Small intestine (tissue), 7 donors: ENCODE data around the gene TMEM161A. TPM values are rescaled to one million over a fixed set of nuclear protein-coding genes. Genes with fewer than 3 reads are reported as not detected.
"Not testable (repeated sequence)": the region's sequence is repeated elsewhere in the genome, so short reads cannot be mapped to it uniquely, and the experiment has no call there.

ENCODE experiments used
- DNase-seq, 2 donors: peaks; one replicate each; pipeline versions ENCODE4 v3.0.0 to v3.0.0-alpha.2; 2013
- FAIRE-seq: peaks from 2 replicates; lab custom pipeline; 2012; peaks lifted over from hg19 to GRCh38; lab: Jason Lieb, UNC
- H3K27ac ChIP-seq, 3 donors: one replicate each; pipeline ENCODE4 v1.5.1; 2013; ENCODE audit warnings: low read length in 2 of 3, mild to moderate bottlenecking in 2 of 3, control low read depth in 1 of 3, inconsistent platforms in 1 of 3, low read depth in 1 of 3, moderate library complexity in 1 of 3
- H3K27me3 ChIP-seq, 3 donors: one replicate each; pipeline ENCODE4 v1.6.1; 2013; ENCODE audit warnings: low read length in 3 of 3, inconsistent platforms in 1 of 3; ENCODE audit not compliant: control insufficient read depth in 3 of 3, insufficient read depth in 3 of 3
- H3K36me3 ChIP-seq, 3 donors: one replicate each; pipeline ENCODE4 v1.6.1; 2013; ENCODE audit warnings: low read length in 3 of 3, inconsistent platforms in 1 of 3, low read depth in 1 of 3, mild to moderate bottlenecking in 1 of 3, moderate library complexity in 1 of 3; ENCODE audit not compliant: control insufficient read depth in 3 of 3, insufficient read depth in 2 of 3
- H3K4me1 ChIP-seq, 3 donors: one replicate each; pipeline ENCODE4 v1.6.1; 2013; ENCODE audit warnings: low read length in 2 of 3, inconsistent platforms in 1 of 3, low read depth in 1 of 3, mild to moderate bottlenecking in 1 of 3, moderate library complexity in 1 of 3; ENCODE audit not compliant: control insufficient read depth in 3 of 3, insufficient read depth in 2 of 3
- H3K4me3 ChIP-seq, 3 donors: one replicate each; pipeline ENCODE4 v1.5.1; 2013; ENCODE audit warnings: low read length in 3 of 3, control low read depth in 1 of 3, inconsistent platforms in 1 of 3, low read depth in 1 of 3, mild to moderate bottlenecking in 1 of 3, moderate library complexity in 1 of 3
- H3K9me3 ChIP-seq, 2 donors: one replicate each; pipeline ENCODE4 v1.6.1; 2013; ENCODE audit warnings: low read depth in 1 of 2, low read length in 1 of 2; ENCODE audit not compliant: control insufficient read depth in 2 of 2, insufficient read depth in 1 of 2
- WGBS, 3 donors: extraction: QIAGEN DNeasy Blood & Tissue Kit; methylation state at CpG; one replicate each; pipeline ENCODE4 v1.1.7; 2013; 5-methylcytosine and 5-hydroxymethylcytosine counted together
- polyA plus RNA-seq, 4 donors: library from polyadenylated mRNA; stranded (reverse) in 3 of 4; unstranded in 1 of 4; fragments of 200-250 nt in 3 of 4; fragments of 120-200 nt in 1 of 4; gene quantifications; one replicate each; pipeline versions ENCODE4 v1.2.1 to v1.2.3, GENCODE V29; 2013
- donor health status: healthy with polysubstance abuse.
- donor health status: control.
- donor health status: control.
- donor health status: Bipolar disorder and iron deficiency.
- donor health status: healthy.

Gene TMEM161A
- polyA plus RNA-seq, 4 donors = 8.1 to 31.4 (median 18.1) TPM

DNA sequence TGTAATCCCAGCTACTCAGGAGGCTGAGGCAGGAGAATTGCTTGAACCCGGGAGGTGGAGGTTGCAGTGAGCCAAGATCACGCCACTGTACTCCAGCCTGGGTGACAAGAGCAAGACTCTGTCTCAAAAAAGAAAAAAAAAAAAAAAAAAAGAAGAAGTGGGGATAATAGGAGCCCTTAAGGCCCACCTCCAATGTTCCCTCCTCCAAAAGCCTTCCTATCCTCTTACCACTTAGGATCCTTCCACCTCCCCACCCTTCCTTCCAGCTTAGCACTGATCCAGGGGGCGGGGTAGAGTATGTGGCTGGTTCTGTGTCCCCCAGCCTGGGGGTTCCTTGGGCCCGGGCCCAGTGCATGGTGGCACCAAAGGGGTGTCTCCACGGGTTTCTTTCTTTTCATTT is 35.0 kb upstream of the TMEM161A start:
- not testable (repeated sequence) for H3K4me3 ChIP-seq, DNase-seq, H3K27ac ChIP-seq, FAIRE-seq, H3K4me1 ChIP-seq, H3K9me3 ChIP-seq, H3K27me3 ChIP-seq
- peaks cover 2 to 26% (median 2%) of the 10 kb centered on the region in 3 donors for H3K36me3 ChIP-seq
- 88 to 93% (median 91%) methylated on average over 4 to 5 of the region's 5 CpGs for WGBS, 3 donors

DNA sequence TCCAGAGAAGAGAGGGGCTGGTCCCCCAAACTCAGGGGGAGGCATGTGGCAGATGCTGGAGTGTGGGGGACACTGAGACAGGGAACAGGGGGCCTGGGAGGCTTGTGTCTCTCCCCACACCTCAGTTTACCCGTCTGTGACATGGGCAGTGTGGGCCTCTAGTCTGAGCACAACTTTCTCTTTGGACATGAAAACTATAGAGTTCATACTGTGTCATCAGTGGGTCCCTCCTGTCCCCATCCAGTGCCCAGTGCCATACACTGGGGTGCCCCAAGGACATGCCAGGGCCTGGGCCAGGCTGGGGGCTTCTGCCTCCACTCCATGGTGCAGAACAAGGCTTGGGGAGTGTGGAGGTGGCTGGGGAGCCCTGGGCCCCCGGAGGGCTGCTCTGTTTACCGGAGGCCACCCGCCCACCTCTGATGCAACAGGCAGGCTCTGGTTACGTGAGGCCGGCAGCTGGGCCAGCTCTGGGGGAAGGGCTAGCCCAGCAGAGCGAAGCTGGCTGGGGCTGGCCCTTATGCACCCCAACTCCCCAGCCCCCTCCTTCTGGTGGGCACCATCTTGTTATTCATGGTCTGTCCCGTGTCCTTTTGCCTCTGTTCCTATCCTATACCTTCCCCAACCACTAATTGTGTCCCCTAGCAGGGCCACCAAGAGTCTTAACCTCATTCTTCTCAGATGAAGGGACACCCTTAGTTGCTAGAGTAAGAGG is 33.7 kb upstream of the TMEM161A start:
- Histone ChIP-seq H3K27ac (no peak overlapping the region), H3K4me1 (peaks cover 0 to 8% (median 0%) of the 10 kb centered on the region in 3 donors), H3K4me3 (no peak overlapping the region), H3K9me3 (no peaks in the 10 kb centered on the region), H3K27me3 (peaks cover 0 to 6% (median 0%) of the 10 kb centered on the region in 3 donors), H3K36me3 (peaks cover 0 to 17% (median 2%) of the 10 kb centered on the region in 3 donors)
- DNase-seq (no peak), FAIRE-seq (no peak)
- WGBS, 3 donors = 52 to 75% (median 63%) methylated on average over 7 to 8 of the region's 8 CpGs

DNA sequence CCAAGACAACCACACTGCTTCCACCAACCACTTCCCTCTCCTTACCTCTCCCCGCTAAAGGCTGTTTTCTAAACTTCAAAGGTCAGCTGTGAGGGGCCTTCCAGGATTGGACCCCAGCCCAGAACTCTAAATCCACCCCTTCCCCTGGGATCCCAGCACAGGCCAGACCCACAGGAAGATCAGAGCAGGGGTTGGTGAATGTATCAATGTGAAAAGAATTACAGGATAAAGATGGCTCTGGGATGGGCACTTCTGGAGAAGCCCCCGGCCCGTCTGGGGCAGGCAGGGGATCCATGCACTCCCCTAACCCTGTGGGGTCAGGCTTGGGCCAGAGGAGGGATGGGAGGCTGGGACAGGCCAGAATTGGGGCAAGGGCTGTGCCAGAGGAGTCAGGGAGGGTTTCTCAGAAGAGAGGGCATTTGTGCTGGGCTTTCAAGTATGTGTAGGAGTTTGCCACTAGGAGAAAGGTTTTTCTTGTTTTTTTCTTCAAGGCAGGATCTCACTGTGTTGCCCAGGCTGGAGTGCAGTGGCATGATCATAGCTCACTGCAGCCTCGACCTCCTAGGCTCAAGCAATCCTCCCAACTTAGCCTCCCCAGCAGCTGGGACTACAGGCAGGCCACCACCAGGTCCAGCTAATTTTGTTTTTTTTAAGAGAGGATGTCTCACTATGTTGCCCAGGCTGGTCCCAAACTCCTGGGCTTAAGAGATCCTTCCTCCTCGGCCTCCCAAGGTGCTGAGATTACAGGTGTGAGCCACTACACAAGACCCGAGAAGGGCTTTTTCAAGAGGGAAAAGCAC is 32.8 kb upstream of the TMEM161A start:
- no peak overlapping the region for H3K4me3 ChIP-seq

DNA sequence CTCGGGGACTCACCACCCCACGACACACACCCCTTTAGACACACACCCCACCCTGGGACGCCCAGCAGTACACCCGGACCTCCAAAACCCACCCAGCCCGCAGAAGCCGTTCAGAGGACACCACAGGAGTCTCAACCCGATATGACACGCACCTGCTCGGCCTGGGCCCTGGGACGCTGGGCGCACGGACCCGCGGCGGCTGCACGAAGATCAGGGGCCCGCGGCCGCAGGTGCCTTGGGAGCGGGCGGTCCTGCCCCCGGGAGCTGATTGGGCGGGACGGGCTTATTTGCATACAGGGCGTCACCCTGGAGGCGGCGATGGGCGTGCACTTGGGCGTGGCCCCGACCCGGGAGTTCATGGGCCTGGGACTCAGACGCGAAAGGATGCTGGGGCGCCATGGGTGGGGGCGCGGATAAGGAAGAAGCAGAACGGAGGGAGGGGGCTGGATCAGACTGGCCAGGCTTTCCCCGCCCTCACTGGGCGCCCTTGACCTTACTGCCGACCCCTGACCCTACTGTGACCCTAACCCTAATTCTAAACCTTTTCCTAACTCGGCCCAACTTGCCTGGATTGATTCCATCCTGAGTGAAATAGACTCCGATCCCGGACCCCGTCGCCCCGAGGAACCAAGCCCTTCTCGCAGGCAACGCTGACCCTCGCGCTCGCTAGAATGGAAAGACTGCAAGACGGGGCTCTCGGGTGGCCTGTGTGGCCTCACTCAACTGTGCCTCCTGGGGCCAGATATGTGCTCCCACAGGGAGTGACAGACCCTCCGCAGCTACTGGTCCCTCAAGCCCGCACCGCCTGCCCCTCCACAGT is 32.0 kb upstream of the TMEM161A start, which contains the start of gene MEF2B:
Gene MEF2B, minus strand, starts transcription at position 211 of the 820 bp plus-strand sequence. CDS start 19,528 bp downstream, outside the sequence.
- Histone ChIP-seq H3K9me3 (no peaks in the 10 kb centered on the region), H3K27me3 (peaks cover 0 to 6% (median 0%) of the 10 kb centered on the region in 3 donors), H3K4me1 (peaks cover 0 to 8% (median 0%) of the 10 kb centered on the region in 3 donors), H3K36me3 (peaks cover 0 to 4% (median 0%) of the 10 kb centered on the region in 3 donors), H3K27ac (no peak within 1 kb of the TSS), H3K4me3 (peak within 1 kb of the TSS in 1 of 3 donors; percentile 8)
- DNase-seq = peak; percentile 80 to 86
- FAIRE-seq = no peak
- 12 to 21% (median 16%) methylated on average over 47 to 56 of the region's 56 CpGs for WGBS, 3 donors

More for the DNA sequence above, 32.8 kb upstream of the TMEM161A start:
- H3K27me3 ChIP-seq = peaks cover 0 to 6% (median 0%) of the 10 kb centered on the region in 3 donors
- 83 to 93% (median 84%) methylated on average over 6 of the region's 6 CpGs for WGBS, 3 donors
- no peaks in the 10 kb centered on the region for H3K9me3 ChIP-seq
- DNase-seq = no peak
- FAIRE-seq = no peak
- H3K27ac ChIP-seq = no peak overlapping the region
- peaks cover 0 to 8% (median 0%) of the 10 kb centered on the region in 3 donors for H3K4me1 ChIP-seq
- peaks cover 0 to 10% (median 0%) of the 10 kb centered on the region in 3 donors for H3K36me3 ChIP-seq

DNA sequence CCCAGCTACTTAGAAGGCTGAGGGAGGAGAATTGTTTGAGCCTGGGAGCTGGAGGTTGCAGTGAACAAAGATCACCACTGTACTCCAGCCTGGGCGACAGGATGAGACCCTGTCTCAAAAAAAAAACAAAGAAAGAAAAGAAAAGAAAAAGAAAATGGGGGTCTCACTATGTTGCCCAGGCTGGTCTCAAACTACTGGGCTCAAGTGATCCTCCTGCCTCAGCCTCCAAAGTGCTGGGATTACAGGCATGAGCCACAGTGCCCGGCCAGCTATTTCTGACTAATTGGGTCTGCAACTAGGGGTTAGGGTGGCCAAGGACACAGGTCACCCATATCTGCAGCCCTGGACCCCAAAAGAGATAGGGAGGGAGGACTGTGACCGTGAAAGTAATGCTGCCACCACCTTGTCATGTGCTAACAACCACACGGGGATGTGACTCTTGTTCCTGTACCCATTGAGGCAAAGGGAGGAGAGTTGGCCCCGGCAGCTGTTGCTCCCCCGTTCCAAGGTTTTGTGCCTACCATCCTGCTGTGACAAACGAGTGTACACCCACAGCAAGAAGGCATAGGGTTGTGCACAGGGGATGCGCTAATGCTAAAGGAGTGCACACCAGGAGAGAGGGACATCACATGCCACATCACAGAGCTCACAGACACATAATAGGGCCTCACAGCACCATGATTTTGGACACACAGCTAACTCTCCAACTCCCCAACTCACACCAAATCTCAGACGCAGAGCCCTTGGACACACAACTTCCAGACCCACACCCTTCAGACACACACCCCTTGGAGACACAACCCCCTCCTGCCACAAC is 31.2 kb upstream of the TMEM161A start:
- Histone ChIP-seq H3K27ac (no peak overlapping the region), H3K4me1 (peaks cover 0 to 8% (median 0%) of the 10 kb centered on the region in 3 donors), H3K36me3 (peaks cover 0 to 4% (median 0%) of the 10 kb centered on the region in 3 donors), H3K9me3 (no peaks in the 10 kb centered on the region), H3K27me3 (peaks cover 0 to 6% (median 0%) of the 10 kb centered on the region in 3 donors), H3K4me3 (peak overlapping the region in 1 of 3 donors; percentile 8)
- FAIRE-seq (no peak), DNase-seq (no peak)
- 64 to 76% (median 71%) methylated on average over 9 of the region's 9 CpGs for WGBS, 3 donors

DNA sequence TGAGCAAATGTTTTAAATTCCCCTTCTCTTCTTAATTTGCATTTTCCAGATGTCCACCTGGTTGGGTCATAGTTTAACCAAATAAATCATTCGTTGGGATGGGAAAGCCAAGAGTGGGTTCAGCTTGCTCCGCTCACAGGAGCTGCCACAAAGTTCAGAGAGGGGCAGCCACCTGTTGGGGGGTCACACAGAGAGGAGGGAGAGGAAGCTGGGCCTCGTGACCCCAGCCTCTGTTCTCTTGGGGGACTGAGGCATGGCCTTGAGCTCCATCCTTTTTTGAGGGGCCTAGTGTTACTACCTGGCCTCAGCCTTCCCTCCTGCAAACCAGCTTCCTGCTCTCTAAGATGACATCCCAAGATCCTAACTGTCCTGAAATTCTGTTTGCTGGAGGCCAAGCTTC is 29.3 kb upstream of the TMEM161A start:
- WGBS, 3 donors = 83 to 93% (median 87%) methylated on average over 3 of the region's 3 CpGs
- Histone ChIP-seq H3K36me3 (peaks cover 0 to 2% (median 0%) of the 10 kb centered on the region in 3 donors), H3K4me1 (peaks cover 0 to 8% (median 0%) of the 10 kb centered on the region in 3 donors), H3K4me3 (no peak overlapping the region), H3K27ac (no peak overlapping the region), H3K9me3 (no peaks in the 10 kb centered on the region), H3K27me3 (peaks cover 0 to 6% (median 0%) of the 10 kb centered on the region in 3 donors)
- FAIRE-seq (no peak), DNase-seq (no peak)

DNA sequence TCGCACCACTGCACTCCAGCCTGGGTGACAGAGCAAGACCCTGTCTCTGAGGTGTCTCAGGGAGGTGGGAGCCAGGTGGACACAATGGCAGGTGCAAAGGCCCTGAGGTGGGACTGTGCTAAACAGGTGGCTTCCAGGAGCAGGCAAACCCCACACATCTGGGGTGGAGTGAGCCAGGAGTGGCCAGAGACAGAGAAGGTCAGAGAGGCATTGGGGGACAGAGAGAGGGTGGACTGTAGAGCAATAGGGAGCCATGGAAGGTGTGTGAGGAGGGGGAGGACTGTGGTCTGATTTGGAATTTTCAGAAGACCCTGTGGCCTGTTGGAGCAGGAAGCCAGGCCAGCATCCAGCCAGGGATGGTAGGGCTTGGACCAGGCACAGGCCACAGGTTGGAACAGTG is 27.1 kb upstream of the TMEM161A start:
- Histone ChIP-seq H3K27ac (no peak overlapping the region), H3K9me3 (no peaks in the 10 kb centered on the region), H3K27me3 (peaks cover 0 to 5% (median 0%) of the 10 kb centered on the region in 3 donors), H3K4me3 (no peak overlapping the region), H3K36me3 (peaks cover 0 to 4% (median 0%) of the 10 kb centered on the region in 3 donors), H3K4me1 (peaks cover 0 to 7% (median 0%) of the 10 kb centered on the region in 3 donors)
- no peak for DNase-seq
- 89 to 93% (median 89%) methylated on average over 1 of the region's 1 CpG for WGBS, 3 donors
- no peak for FAIRE-seq
